ENCODE results near the gene CCDC182.

The CCDC182 gene

DNA sequence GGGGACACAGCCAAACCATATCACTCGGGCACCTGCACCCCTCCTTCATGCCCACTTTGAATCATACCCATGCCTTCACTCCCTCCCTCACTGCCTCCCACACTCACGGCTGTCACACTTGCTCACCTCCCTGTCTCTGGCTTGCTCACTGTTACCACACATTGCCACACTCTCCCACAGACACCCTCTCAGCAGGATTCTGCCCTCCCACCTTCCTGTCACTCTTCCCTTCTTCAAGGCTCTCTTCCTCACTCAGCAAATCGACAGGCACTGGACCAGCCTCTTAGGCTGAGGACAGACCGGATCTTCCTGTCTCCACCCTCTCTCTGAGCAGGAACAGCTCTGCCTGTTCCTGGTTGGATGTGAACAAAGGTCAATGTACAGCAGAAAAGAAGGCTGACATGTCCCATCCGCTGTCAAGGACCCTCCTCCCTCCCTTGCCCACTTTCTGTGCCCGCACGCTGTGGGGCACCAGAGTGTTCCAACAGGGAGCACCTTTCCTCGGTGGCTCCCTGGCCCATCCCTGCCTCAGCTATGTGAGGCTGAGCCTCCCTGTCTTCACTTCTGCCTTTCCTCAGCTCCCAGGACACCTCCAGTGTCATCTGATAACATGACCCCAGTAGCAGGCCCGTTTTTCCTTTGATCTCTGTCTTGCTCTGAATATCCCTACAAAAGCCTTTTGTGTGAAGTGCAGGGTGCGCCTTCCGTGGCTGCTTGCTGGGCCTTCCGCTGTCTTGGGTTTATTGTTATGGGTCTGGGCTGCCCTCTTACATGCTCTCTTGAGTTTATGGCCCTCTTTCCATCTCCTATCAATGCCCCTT lies 47.0 kb downstream of the CCDC182 start:
- H3K4me3 ChIP-seq (ENCODE audit: insufficient read length, low read depth): no peak overlapping the region
- peaks cover 6% of the 10 kb centered on the region for H3K27me3 ChIP-seq (ENCODE audit: insufficient read depth, insufficient read length)
- no peak overlapping the region for H3K9ac ChIP-seq (ENCODE audit: insufficient read length, low read depth)
- no peaks in the 10 kb centered on the region for H3K4me1 ChIP-seq (ENCODE audit: insufficient read depth, insufficient read length)
- TF ChIP-seq YY1 (IDR thresholded peaks at IDR 0.05; ENCODE audit: insufficient read depth, insufficient read length) (no peak), ZNF274 (IDR thresholded peaks at IDR 0.05; ENCODE audit: low read depth, low read length) (no peak), SUZ12 (IDR thresholded peaks at IDR 0.05; ENCODE audit: extremely low read depth, insufficient read depth, insufficient read length) (no peak)
- H3K9me3 ChIP-seq (ENCODE audit: insufficient read depth, low read length): peaks cover 14% of the 10 kb centered on the region; the same call in 1 of the 2 replicates
- no peaks in the 10 kb centered on the region for H3K36me3 ChIP-seq (ENCODE audit: insufficient read depth, insufficient read length, low read length)
- DNase-seq (ENCODE audit: low read depth, low spot score): no peak

DNA sequence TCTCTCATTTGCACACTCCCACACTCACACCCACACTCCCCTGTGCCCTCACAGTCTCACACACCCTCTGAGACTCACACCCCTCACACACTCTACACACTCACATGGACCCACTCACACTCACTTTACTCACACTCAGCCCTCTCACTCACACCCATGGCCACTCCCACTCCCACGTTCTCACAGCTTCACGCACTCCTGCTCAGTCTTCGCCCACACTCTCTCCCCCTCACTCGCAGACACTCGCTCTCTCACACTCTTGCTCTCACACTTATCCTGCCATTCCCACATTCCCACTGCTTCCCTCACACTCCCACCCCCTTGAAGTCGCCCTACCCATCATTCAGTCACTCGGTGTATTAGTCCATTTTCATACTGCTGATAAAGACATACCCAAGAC lies 47.9 kb downstream of the CCDC182 start:
- H3K4me3 ChIP-seq (ENCODE audit: insufficient read length, low read depth): no peak overlapping the region
- peaks cover 6% of the 10 kb centered on the region for H3K27me3 ChIP-seq (ENCODE audit: insufficient read depth, insufficient read length)
- peaks cover 14% of the 10 kb centered on the region; the same call in 1 of the 2 replicates for H3K9me3 ChIP-seq (ENCODE audit: insufficient read depth, low read length)
- no peaks in the 10 kb centered on the region for H3K4me1 ChIP-seq (ENCODE audit: insufficient read depth, insufficient read length)
- H3K36me3 ChIP-seq (ENCODE audit: insufficient read depth, insufficient read length, low read length): no peaks in the 10 kb centered on the region
- TF ChIP-seq ZNF274 (IDR thresholded peaks at IDR 0.05; ENCODE audit: low read depth, low read length) (no peak), SUZ12 (IDR thresholded peaks at IDR 0.05; ENCODE audit: extremely low read depth, insufficient read depth, insufficient read length) (no peak), YY1 (IDR thresholded peaks at IDR 0.05; ENCODE audit: insufficient read depth, insufficient read length) (no peak)
- no peak overlapping the region for H3K9ac ChIP-seq (ENCODE audit: insufficient read length, low read depth)
- DNase-seq (ENCODE audit: low read depth, low spot score): no peak

DNA sequence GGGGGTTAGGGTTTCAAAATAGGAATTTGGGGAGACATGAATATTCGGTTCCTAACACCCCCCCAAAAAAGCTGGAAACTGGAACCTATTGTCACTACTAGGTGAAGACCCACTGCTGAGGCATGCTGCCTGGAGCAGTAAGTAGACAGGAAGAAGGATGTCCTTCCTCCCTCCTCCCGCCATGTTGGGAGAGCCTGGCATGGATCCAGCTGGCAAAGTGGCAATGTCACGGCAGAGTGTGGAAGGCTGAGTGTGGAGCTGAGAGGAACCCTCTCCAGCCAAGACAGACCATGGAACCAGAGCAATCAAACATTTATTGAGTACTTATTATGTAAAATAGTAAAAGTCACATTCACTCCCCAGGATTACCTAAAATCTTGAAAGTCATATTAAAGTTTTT lies 49.0 kb downstream of the CCDC182 start:
- H3K4me1 ChIP-seq (ENCODE audit: insufficient read depth, insufficient read length): no peaks in the 10 kb centered on the region
- peaks cover 6% of the 10 kb centered on the region for H3K27me3 ChIP-seq (ENCODE audit: insufficient read depth, insufficient read length)
- TF ChIP-seq YY1 (IDR thresholded peaks at IDR 0.05; ENCODE audit: insufficient read depth, insufficient read length) (no peak), ZNF274 (IDR thresholded peaks at IDR 0.05; ENCODE audit: low read depth, low read length) (no peak), SUZ12 (IDR thresholded peaks at IDR 0.05; ENCODE audit: extremely low read depth, insufficient read depth, insufficient read length) (no peak)
- no peak overlapping the region for H3K4me3 ChIP-seq (ENCODE audit: insufficient read length, low read depth)
- peaks cover 14% of the 10 kb centered on the region; the same call in 1 of the 2 replicates for H3K9me3 ChIP-seq (ENCODE audit: insufficient read depth, low read length)
- no peaks in the 10 kb centered on the region for H3K36me3 ChIP-seq (ENCODE audit: insufficient read depth, insufficient read length, low read length)
- no peak overlapping the region for H3K9ac ChIP-seq (ENCODE audit: insufficient read length, low read depth)
- DNase-seq (ENCODE audit: low read depth, low spot score): no peak

Measured in NT2/D1 (cell line).